ENCODE results near the gene NR2C2. TPM values are rescaled to one million over a fixed set of nuclear protein-coding genes. Genes with fewer than 3 reads are reported as not detected.

NR2C2 gene
- total and polyA plus RNA-seq, 2 of the 13 experiments (the other 11 are each of a cell fraction or from before 2014, with no cell fraction given), result 7.8 to 11.8 TPM

DNA sequence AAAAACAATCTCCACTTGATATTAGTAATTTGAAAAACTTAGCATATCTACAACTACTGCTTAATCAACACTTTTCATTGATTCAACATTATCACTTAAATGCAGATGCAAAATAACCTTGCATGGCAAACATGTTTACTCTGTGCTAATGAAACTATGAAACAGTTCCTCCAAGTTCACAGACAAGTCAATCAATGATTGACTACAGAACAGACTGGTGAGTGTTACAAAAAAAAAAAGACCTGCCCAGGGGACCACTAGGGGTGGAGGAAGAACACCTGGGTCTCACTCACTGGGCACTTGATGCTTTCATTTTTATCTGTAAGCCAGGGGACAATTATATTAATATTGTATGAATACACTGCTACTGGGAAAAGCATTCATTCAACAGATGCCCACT is 4.3 kb upstream of the NR2C2 start (continued):
- TF ChIP-seq, protein P1, sequence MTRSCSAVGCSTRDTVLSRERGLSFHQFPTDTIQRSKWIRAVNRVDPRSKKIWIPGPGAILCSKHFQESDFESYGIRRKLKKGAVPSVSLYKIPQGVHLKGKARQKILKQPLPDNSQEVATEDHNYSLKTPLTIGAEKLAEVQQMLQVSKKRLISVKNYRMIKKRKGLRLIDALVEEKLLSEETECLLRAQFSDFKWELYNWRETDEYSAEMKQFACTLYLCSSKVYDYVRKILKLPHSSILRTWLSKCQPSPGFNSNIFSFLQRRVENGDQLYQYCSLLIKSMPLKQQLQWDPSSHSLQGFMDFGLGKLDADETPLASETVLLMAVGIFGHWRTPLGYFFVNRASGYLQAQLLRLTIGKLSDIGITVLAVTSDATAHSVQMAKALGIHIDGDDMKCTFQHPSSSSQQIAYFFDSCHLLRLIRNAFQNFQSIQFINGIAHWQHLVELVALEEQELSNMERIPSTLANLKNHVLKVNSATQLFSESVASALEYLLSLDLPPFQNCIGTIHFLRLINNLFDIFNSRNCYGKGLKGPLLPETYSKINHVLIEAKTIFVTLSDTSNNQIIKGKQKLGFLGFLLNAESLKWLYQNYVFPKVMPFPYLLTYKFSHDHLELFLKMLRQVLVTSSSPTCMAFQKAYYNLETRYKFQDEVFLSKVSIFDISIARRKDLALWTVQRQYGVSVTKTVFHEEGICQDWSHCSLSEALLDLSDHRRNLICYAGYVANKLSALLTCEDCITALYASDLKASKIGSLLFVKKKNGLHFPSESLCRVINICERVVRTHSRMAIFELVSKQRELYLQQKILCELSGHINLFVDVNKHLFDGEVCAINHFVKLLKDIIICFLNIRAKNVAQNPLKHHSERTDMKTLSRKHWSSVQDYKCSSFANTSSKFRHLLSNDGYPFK (CRISPR knock-in tag; IDR thresholded peaks at IDR 0.05; ENCODE audit: borderline replicate concordance), result no peak
- TF ChIP-seq ZNF589 (CRISPR knock-in tag; conservative IDR thresholded peaks at IDR 0.05) (no peak), ZNF33A (CRISPR knock-in tag; IDR thresholded peaks at IDR 0.05; ENCODE audit: borderline replicate concordance) (no peak), ZNF850 (CRISPR knock-in tag; conservative IDR thresholded peaks at IDR 0.05) (no peak), ZNF337 (CRISPR knock-in tag; IDR thresholded peaks at IDR 0.05; ENCODE audit: borderline replicate concordance, low read depth) (no peak), SMAD9 (CRISPR knock-in tag; IDR thresholded peaks at IDR 0.05) (no peak), ZBTB20 (CRISPR knock-in tag; IDR thresholded peaks at IDR 0.05; ENCODE audit: borderline replicate concordance, low read depth) (no peak), ZNF383 (CRISPR knock-in tag; IDR thresholded peaks at IDR 0.05; ENCODE audit: borderline replicate concordance) (no peak), HIVEP1 (CRISPR knock-in tag; IDR thresholded peaks at IDR 0.05) (no peak), RBFOX2 (IDR thresholded peaks at IDR 0.05; ENCODE audit: low read depth, low read length) (no peak), ZC3H13 (CRISPR knock-in tag; IDR thresholded peaks at IDR 0.05) (no peak), DNMT3B (CRISPR knock-in tag; conservative IDR thresholded peaks at IDR 0.05) (no peak), MBD4 (IDR thresholded peaks at IDR 0.05; ENCODE audit: borderline replicate concordance, low read length) (no peak), MIXL1 (CRISPR knock-in tag; IDR thresholded peaks at IDR 0.05) (peak; percentile 46; the same call in 1 of the 2 replicates), SKI (IDR thresholded peaks at IDR 0.05; ENCODE audit: partially characterized antibody) (no peak), ZFP82 (CRISPR knock-in tag; IDR thresholded peaks at IDR 0.05; ENCODE audit: borderline replicate concordance) (no peak), NCOR1 (IDR thresholded peaks at IDR 0.05; ENCODE audit: borderline replicate concordance, low read length) (peak; percentile 42; the same call in 1 of the 2 replicates), SP5 (CRISPR knock-in tag; IDR thresholded peaks at IDR 0.05; ENCODE audit: borderline replicate concordance, low read depth) (no peak), STAG1 (CRISPR knock-in tag; IDR thresholded peaks at IDR 0.05) (no peak), ZBTB7A (CRISPR knock-in tag; IDR thresholded peaks at IDR 0.05) (no peak), ZNF253 (CRISPR knock-in tag; IDR thresholded peaks at IDR 0.05; ENCODE audit: borderline replicate concordance) (no peak)
- TF ChIP-seq, protein P2, sequence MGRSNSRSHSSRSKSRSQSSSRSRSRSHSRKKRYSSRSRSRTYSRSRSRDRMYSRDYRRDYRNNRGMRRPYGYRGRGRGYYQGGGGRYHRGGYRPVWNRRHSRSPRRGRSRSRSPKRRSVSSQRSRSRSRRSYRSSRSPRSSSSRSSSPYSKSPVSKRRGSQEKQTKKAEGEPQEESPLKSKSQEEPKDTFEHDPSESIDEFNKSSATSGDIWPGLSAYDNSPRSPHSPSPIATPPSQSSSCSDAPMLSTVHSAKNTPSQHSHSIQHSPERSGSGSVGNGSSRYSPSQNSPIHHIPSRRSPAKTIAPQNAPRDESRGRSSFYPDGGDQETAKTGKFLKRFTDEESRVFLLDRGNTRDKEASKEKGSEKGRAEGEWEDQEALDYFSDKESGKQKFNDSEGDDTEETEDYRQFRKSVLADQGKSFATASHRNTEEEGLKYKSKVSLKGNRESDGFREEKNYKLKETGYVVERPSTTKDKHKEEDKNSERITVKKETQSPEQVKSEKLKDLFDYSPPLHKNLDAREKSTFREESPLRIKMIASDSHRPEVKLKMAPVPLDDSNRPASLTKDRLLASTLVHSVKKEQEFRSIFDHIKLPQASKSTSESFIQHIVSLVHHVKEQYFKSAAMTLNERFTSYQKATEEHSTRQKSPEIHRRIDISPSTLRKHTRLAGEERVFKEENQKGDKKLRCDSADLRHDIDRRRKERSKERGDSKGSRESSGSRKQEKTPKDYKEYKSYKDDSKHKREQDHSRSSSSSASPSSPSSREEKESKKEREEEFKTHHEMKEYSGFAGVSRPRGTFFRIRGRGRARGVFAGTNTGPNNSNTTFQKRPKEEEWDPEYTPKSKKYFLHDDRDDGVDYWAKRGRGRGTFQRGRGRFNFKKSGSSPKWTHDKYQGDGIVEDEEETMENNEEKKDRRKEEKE (IDR thresholded peaks at IDR 0.05), result no peak
- TF ChIP-seq, protein P3, sequence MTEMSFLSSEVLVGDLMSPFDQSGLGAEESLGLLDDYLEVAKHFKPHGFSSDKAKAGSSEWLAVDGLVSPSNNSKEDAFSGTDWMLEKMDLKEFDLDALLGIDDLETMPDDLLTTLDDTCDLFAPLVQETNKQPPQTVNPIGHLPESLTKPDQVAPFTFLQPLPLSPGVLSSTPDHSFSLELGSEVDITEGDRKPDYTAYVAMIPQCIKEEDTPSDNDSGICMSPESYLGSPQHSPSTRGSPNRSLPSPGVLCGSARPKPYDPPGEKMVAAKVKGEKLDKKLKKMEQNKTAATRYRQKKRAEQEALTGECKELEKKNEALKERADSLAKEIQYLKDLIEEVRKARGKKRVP (CRISPR knock-in tag; IDR thresholded peaks at IDR 0.05), result no peak
- TF ChIP-seq, protein P4, sequence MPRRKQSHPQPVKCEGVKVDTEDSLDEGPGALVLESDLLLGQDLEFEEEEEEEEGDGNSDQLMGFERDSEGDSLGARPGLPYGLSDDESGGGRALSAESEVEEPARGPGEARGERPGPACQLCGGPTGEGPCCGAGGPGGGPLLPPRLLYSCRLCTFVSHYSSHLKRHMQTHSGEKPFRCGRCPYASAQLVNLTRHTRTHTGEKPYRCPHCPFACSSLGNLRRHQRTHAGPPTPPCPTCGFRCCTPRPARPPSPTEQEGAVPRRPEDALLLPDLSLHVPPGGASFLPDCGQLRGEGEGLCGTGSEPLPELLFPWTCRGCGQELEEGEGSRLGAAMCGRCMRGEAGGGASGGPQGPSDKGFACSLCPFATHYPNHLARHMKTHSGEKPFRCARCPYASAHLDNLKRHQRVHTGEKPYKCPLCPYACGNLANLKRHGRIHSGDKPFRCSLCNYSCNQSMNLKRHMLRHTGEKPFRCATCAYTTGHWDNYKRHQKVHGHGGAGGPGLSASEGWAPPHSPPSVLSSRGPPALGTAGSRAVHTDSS (CRISPR knock-in tag; conservative IDR thresholded peaks at IDR 0.05), result no peak
